Muscle layer of colon (tissue), 2 donors: ENCODE results near the gene ITGA3.
"Not testable (repeated sequence)": the region's sequence is repeated elsewhere in the genome, so short reads cannot be mapped to it uniquely, and the experiment has no call there.

Experiments used
- H3K27ac ChIP-seq: one replicate; pipeline ENCODE4 v1.7.0; 2013; ENCODE audit warnings: low read depth, mild to moderate bottlenecking, low read length, moderate library complexity
- H3K27me3 ChIP-seq, 2 donors: one replicate each; pipeline ENCODE4 v1.7.0; 2013; ENCODE audit warnings: low read length in 2 of 2, mild to moderate bottlenecking in 2 of 2; ENCODE audit not compliant: insufficient read depth in 2 of 2, control insufficient read depth in 1 of 2
- H3K36me3 ChIP-seq: one replicate; pipeline ENCODE4 v1.7.0; 2013; ENCODE audit warnings: mild to moderate bottlenecking, low read length; ENCODE audit not compliant: insufficient read depth
- H3K4me1 ChIP-seq: one replicate; pipeline ENCODE4 v1.7.0; 2013; ENCODE audit warnings: mild to moderate bottlenecking, low read length; ENCODE audit not compliant: insufficient read depth
- H3K4me3 ChIP-seq, 2 donors: one replicate each; pipeline ENCODE4 v1.7.0; 2013; ENCODE audit warnings: low read length in 2 of 2, low read depth in 1 of 2, mild to moderate bottlenecking in 1 of 2, moderate library complexity in 1 of 2
- H3K9ac ChIP-seq: one replicate; pipeline ENCODE4 v1.7.0; 2013; ENCODE audit warnings: low read length
- H3K9me3 ChIP-seq: one replicate; pipeline ENCODE4 v1.7.0; 2013; ENCODE audit warnings: mild to moderate bottlenecking, low read length
- donor health status: abdominal sarcoma.
- donor health status: Adenocarcinoma of cecum.

The ITGA3 gene

DNA sequence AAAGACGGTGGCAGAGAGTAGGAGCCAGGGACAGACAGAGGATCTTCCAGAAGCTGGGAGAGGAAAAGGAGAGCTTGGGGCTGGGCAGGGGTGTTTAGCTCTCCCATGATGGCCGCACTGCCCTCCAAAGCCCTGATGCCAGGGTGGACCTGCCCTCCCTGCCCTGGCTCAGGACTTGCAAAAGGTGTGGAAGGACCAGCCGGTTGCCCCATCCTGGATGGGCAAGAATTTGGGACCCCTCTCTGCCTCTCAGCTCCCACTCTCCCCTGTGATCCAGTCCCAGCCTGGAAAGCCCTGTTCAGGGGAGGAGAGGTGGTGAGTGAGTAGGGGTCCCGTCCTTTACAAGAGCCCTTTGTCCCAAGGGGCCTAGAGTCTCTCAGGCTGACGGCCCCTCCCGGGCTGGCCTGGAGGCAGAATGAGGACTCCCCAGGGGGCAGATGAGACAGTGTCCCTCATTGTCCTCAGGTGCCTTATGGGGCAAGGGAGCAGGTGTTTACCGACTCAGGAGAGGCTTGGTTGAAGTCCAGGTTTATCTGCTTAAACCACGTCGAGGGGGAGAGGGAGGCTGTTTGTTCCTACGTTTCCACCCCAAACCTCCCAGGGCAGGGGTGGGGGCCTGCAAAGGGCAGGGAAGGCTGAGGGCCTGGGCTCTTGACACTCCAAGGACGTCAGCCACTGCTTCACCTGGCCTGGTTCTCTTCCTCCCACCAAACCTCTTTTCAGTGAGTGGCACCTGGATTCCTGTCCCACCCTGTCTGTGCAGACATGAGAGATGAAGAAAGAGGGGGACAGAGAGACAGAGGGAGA, 19.3 kb upstream of the ITGA3 start:
- H3K9ac ChIP-seq: peak overlapping the region; percentile 15
- no peak overlapping the region for H3K4me3 ChIP-seq
- no peaks in the 10 kb centered on the region for H3K36me3 ChIP-seq
- no peaks in the 10 kb centered on the region for H3K27me3 ChIP-seq
- no peaks in the 10 kb centered on the region for H3K9me3 ChIP-seq
- H3K27ac ChIP-seq: peak overlapping the region; percentile 57
- H3K4me1 ChIP-seq: peaks cover 51% of the 10 kb centered on the region

DNA sequence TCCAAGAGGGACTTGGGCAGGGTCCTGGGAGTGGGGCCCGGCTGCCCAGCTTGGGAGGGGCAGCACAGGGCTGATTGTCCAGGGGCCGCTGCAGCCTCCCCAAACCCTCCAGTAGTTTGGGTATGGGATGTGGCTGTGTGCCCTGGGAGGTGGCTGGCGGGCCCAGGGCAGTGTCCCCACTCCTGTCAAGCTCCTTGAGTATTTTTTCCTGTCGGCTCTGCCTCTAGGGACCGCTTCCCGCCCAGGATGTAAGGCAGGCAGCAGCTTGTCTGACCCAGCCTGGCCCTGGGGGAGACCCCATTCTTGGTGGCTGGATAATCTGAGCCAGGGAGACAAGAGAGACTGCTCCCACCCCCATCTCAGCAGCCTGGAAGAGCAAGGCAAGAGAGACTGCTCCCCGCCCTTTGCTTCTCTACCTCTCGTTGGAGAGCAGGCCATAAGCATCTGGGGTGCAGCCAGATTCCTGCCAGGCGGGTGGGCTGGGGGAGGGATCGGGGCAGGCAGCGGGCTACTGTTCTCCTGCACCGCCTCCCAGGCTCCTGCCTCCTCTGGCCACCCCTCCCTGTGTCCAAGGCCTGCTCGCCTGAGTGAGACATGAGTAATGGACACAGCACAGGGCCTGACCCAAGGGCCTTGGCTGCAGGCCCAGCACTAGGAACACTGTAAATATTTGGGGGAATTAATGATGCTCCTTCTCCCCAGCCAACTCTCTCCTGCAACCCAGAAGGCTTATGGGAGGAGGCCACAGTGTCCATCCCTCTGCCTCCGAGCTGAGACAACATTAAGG, 18.4 kb upstream of the ITGA3 start:
- Histone ChIP-seq H3K4me3 (no peak overlapping the region), H3K36me3 (no peaks in the 10 kb centered on the region), H3K9me3 (no peaks in the 10 kb centered on the region), H3K9ac (peak overlapping the region; percentile 15), H3K4me1 (peaks cover 51% of the 10 kb centered on the region), H3K27me3 (no peaks in the 10 kb centered on the region), H3K27ac (peak overlapping the region; percentile 57)

- no peaks in the 10 kb centered on the region for H3K27me3 ChIP-seq
- H3K4me1 ChIP-seq: peaks cover 41% of the 10 kb centered on the region
- H3K9ac ChIP-seq: no peak overlapping the region
- H3K4me3 ChIP-seq: no peak overlapping the region
- no peak overlapping the region for H3K27ac ChIP-seq
- H3K9me3 ChIP-seq: no peaks in the 10 kb centered on the region
- H3K36me3 ChIP-seq: no peaks in the 10 kb centered on the region
Observed at GRCh38 chr17:50039058-50039457, 16.9 kb upstream of the ITGA3 start.

DNA sequence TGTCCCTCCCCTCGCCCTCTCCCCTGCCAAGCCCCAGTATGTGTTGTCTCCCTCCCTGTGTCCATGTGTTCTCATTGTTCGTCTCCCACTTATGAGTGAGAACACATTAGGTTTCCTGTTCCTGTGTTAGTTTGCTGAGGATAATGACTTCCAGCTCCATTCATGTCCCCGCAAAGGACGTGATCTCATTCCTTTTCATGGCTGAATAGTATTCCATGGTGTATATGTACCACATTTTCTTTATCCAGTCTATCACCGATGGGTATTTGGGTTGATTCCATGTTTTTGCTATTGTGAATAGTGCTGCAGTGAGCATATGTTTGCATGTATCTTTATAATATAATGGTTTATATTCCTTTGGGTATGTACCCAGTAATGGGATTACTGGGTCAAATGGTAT, 15.4 kb upstream of the ITGA3 start:
- H3K36me3 ChIP-seq, H3K9me3 ChIP-seq, H3K27ac ChIP-seq, H3K4me3 ChIP-seq, H3K9ac ChIP-seq, H3K27me3 ChIP-seq: not testable (repeated sequence)
- peaks cover 27% of the 10 kb centered on the region for H3K4me1 ChIP-seq

- Histone ChIP-seq H3K9ac (no peak overlapping the region), H3K27me3 (no peaks in the 10 kb centered on the region), H3K4me1 (peaks cover 10% of the 10 kb centered on the region), H3K36me3 (no peaks in the 10 kb centered on the region), H3K9me3 (no peaks in the 10 kb centered on the region), H3K27ac (no peak overlapping the region), H3K4me3 (no peak overlapping the region)
Observed at GRCh38 chr17:50042211-50042610, 13.7 kb upstream of the ITGA3 start.

DNA sequence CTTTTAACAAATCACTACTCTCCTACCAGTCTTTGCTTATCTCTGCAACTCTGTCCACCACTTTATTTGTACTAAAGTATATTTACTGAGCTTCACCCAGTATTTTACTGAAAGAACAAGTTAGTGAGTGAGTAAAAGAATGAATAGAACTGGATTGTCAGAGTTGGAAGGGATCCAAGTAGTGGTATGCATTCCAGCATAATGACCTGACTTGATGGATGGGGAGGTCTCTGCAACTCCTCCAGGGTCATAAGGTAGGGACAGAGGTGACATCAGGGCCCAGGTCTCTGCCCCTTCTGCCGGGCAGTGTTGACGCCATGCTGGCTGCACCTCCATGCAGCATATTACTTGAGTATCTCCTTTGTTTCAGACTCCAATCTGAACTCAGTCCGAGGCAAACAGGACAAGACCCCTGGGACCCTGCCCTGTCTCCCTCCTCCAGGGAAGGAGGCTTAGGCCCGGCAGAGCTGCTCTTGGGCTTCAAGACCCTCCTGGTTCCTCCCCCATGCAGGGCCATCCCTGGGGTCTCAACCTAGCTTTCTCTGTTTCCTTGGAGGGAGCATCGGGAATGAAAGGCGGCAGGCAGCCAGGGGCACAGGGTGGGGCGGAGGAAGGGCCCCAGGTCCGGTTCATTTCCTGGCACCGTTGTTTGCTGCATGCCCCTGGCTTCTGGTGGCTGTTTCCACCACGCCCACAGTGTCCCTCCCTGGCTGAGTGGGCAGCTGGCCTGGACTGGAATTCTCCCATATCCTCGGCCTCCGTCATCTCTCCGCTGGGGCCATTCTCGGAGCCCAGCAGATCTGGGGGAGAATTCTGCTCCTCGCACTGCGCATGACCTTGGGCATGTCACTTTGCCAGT, 12.4 kb upstream of the ITGA3 start:
- H3K27ac ChIP-seq: no peak overlapping the region
- H3K9ac ChIP-seq: no peak overlapping the region
- H3K4me1 ChIP-seq: no peaks in the 10 kb centered on the region
- H3K27me3 ChIP-seq: no peaks in the 10 kb centered on the region
- no peaks in the 10 kb centered on the region for H3K9me3 ChIP-seq
- no peaks in the 10 kb centered on the region for H3K36me3 ChIP-seq
- no peak overlapping the region for H3K4me3 ChIP-seq

- H3K36me3 ChIP-seq: no peaks in the 10 kb centered on the region
- no peaks in the 10 kb centered on the region for H3K4me1 ChIP-seq
- no peak overlapping the region for H3K9ac ChIP-seq
- no peaks in the 10 kb centered on the region for H3K27me3 ChIP-seq
- H3K27ac ChIP-seq: no peak overlapping the region
- no peaks in the 10 kb centered on the region for H3K9me3 ChIP-seq
- no peak overlapping the region for H3K4me3 ChIP-seq
Observed at GRCh38 chr17:50044483-50044882, 11.4 kb upstream of the ITGA3 start.

DNA sequence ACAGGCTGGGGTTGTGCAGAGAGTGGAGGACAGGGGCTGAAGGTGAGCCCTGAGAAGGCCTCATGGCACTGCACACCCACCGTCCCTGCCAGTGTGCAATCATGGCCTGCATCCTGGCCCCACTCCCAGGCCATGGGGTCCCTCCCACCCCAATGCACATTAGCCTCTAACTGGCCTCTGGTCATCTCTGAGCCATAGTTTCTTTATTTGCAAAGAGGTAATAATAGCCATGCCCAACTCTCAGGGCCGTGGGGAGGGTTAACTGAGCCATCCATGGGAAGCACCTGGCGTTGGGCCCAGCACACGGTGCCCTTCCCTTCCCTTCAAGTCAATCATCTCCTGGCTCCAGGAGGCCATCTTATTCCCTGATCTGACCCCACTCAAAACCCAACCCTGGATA, 10.8 kb upstream of the ITGA3 start:
- Histone ChIP-seq H3K4me3 (no peak overlapping the region), H3K4me1 (no peaks in the 10 kb centered on the region), H3K27me3 (no peaks in the 10 kb centered on the region), H3K27ac (no peak overlapping the region), H3K9me3 (no peaks in the 10 kb centered on the region), H3K9ac (no peak overlapping the region), H3K36me3 (no peaks in the 10 kb centered on the region)

DNA sequence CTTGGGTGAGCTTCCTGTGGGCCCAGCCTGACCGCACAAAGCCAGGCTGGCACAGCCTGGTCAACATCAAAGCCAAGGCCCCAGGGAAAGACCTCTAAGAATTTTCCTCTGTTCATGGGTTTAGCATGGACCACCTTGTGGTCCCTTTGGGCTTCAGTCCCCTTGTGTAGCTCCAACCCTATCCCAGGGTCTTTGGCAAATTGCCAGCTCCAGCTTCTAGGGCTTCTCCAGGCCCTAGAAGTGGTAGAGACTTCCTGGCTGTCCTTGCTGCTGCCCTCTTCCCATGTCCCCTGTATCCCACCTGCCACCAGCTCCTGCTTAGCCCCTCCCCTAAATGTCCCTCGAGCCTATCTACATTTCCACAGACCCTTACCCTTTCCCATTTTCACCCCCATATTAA, 9.7 kb upstream of the ITGA3 start:
- Histone ChIP-seq H3K4me1 (no peaks in the 10 kb centered on the region), H3K27ac (no peak overlapping the region), H3K36me3 (no peaks in the 10 kb centered on the region), H3K9ac (no peak overlapping the region), H3K9me3 (no peaks in the 10 kb centered on the region), H3K27me3 (no peaks in the 10 kb centered on the region), H3K4me3 (no peak overlapping the region)

DNA sequence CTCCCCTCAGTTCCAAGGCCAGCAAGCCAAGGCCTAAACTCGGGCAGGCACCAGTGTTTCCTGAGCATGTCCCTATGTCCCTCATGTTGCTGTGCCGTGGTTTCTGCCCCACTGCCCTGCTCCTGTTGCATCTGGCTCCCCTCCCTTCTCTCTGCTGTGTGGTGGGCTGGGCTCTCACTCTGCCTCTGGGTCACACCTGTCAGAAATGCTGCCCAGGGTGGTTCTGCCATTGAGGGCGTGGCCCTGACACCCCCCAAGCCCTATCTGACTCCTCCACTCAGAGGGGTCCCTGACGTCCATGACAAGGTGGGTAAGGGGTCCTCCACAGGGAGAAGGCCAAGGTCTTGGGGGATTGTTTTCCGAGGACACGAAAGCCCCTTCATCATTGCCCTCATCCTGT, 9.2 kb upstream of the ITGA3 start:
- Histone ChIP-seq H3K9ac (no peak overlapping the region), H3K4me1 (no peaks in the 10 kb centered on the region), H3K4me3 (no peak overlapping the region), H3K27me3 (no peaks in the 10 kb centered on the region), H3K27ac (no peak overlapping the region), H3K9me3 (no peaks in the 10 kb centered on the region), H3K36me3 (no peaks in the 10 kb centered on the region)

DNA sequence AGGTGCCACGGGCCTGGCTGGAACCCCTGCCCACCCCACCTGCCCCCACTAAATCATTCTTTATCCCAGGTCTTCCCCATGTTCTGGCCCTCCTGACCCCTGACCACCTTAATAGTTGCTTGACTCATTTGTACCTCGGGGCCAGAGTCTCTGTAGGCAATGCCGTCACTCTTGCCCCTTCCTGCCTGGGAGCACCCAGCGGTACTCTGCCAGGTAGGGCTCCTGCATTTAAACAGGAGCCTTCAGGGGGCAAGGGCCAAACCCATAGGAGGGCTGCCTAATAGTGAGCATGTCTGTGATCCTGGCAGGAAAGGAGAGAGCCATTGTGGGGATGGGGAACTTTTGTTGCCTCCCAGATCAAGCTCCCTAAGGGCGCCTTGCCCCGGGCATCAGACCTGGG, 8.8 kb upstream of the ITGA3 start:
- no peaks in the 10 kb centered on the region for H3K36me3 ChIP-seq
- H3K27me3 ChIP-seq: no peaks in the 10 kb centered on the region
- no peak overlapping the region for H3K9ac ChIP-seq
- no peaks in the 10 kb centered on the region for H3K9me3 ChIP-seq
- H3K27ac ChIP-seq: no peak overlapping the region
- H3K4me3 ChIP-seq: no peak overlapping the region
- H3K4me1 ChIP-seq: no peaks in the 10 kb centered on the region
